ENCODE results near the gene RPP25L.

GRCh38 chr9:34634551-34635248 lies 22.8 kb upstream of the RPP25L start:
- TF ChIP-seq KAT8 (IDR thresholded peaks at IDR 0.05; ENCODE audit: low read depth), result no peak
- TF ChIP-seq EP300 (IDR thresholded peaks at IDR 0.05; ENCODE audit: low read length), result no peak
- no peak for TF ChIP-seq E2F4 (CRISPR knock-in tag; IDR thresholded peaks at IDR 0.05; ENCODE audit: low read depth)
- no peak for TF ChIP-seq THRA (IDR thresholded peaks at IDR 0.05)
- no peak for TF ChIP-seq CEBPB (tag; IDR thresholded peaks at IDR 0.05)

Measured in K562 (cell line).